Astrocyte (in vitro differentiated cells and primary cell): ENCODE results near the gene NMT1. TPM values are rescaled to one million over a fixed set of nuclear protein-coding genes. Genes with fewer than 3 reads are reported as not detected.
A peak's percentile ranks its signal among the peaks of the same experiment; 100 is the strongest.

Experiments
- DNase-seq: peaks from one replicate; pipeline ENCODE4 v3.0.0-alpha.2; 2010; ENCODE audit warnings: low read depth
- FAIRE-seq: peaks from 2 replicates; lab custom pipeline; 2011; peaks lifted over from hg19 to GRCh38; lab: Jason Lieb, UNC
- H2AFZ ChIP-seq: 2 replicates; pipeline ENCODE4 v1.6.0; 2012; ENCODE audit warnings: low read depth, low read length, inconsistent platforms
- H3K27ac ChIP-seq: 2 replicates; pipeline ENCODE4 v1.5.1; 2011; ENCODE audit warnings: low read depth, low read length, inconsistent platforms
- H3K27me3 ChIP-seq: 2 replicates; pipeline ENCODE4 v1.6.0; 2011; ENCODE audit warnings: low read length, inconsistent platforms; ENCODE audit not compliant: insufficient read depth
- H3K36me3 ChIP-seq: 2 replicates; pipeline ENCODE4 v1.5.1; 2011; ENCODE audit warnings: low read length, inconsistent platforms; ENCODE audit not compliant: insufficient read depth
- H3K4me1 ChIP-seq: 2 replicates; pipeline ENCODE4 v1.5.1; 2011; ENCODE audit warnings: low read length, inconsistent platforms; ENCODE audit not compliant: insufficient read depth
- H3K4me2 ChIP-seq: 2 replicates; pipeline ENCODE4 v1.6.0; 2012; ENCODE audit warnings: low read length, inconsistent platforms
- H3K4me3 ChIP-seq: 2 replicates; pipeline ENCODE4 v1.5.1; 2011; ENCODE audit warnings: low read depth, mild to moderate bottlenecking, low read length, inconsistent platforms; ENCODE audit not compliant: insufficient read depth
- H3K79me2 ChIP-seq: 2 replicates; pipeline ENCODE4 v1.6.0; 2012; ENCODE audit warnings: mild to moderate bottlenecking, low read length, inconsistent platforms; ENCODE audit not compliant: insufficient read depth
- H3K9ac ChIP-seq: 2 replicates; pipeline ENCODE4 v1.6.0; 2012; ENCODE audit warnings: mild to moderate bottlenecking, low read length, inconsistent platforms
- H3K9me3 ChIP-seq: 2 replicates; pipeline ENCODE4 v1.5.1; 2012; ENCODE audit warnings: low read depth, mild to moderate bottlenecking, low read length, inconsistent platforms; ENCODE audit not compliant: insufficient read depth
- H4K20me1 ChIP-seq: 2 replicates; pipeline ENCODE4 v1.6.0; 2012; ENCODE audit warnings: low read length, inconsistent platforms; ENCODE audit not compliant: insufficient read depth
- H3K27ac Mint-ChIP-seq: one replicate; pipeline ENCODE4 v1.8.0; 2021; ENCODE audit warnings: mild to moderate bottlenecking, mixed read lengths; ENCODE audit not compliant: unreplicated experiment
- H3K27me3 Mint-ChIP-seq: one replicate; pipeline ENCODE4 v1.8.0; 2021; ENCODE audit warnings: low read depth, mixed read lengths; ENCODE audit not compliant: unreplicated experiment
- H3K36me3 Mint-ChIP-seq: one replicate; pipeline ENCODE4 v1.8.0; 2021; ENCODE audit warnings: low read depth, mixed read lengths; ENCODE audit not compliant: unreplicated experiment
- H3K4me1 Mint-ChIP-seq: one replicate; pipeline ENCODE4 v1.8.0; 2021; ENCODE audit warnings: low read depth, mixed read lengths; ENCODE audit not compliant: unreplicated experiment
- H3K4me3 Mint-ChIP-seq: one replicate; pipeline ENCODE4 v1.8.0; 2021; ENCODE audit warnings: mild to moderate bottlenecking, moderate library complexity, mixed read lengths; ENCODE audit not compliant: unreplicated experiment
- H3K9me3 Mint-ChIP-seq: one replicate; pipeline ENCODE4 v1.8.0; 2021; ENCODE audit warnings: mild to moderate bottlenecking, mixed read lengths; ENCODE audit not compliant: unreplicated experiment
- CTCF ChIP-seq: IDR thresholded peaks from 2 replicates; pipeline ENCODE4 v1.5.1; 2011; ENCODE audit warnings: low read depth, mild to moderate bottlenecking, inconsistent platforms, low read length, moderate library complexity; ENCODE audit not compliant: insufficient read depth
- EZH2 ChIP-seq: IDR thresholded peaks from 2 replicates; pipeline ENCODE4 v1.6.1; 2012; ENCODE audit warnings: mild to moderate bottlenecking, low read length, inconsistent platforms; ENCODE audit not compliant: insufficient read depth
- total RNA-seq: library from RNA; stranded (reverse); gene quantifications from 2 replicates; pipeline ENCODE4 v1.2.1, GENCODE V29; 2021

The NMT1 gene
- total RNA-seq, 1 donor from 2014 or later: 114 TPM

GRCh38 chr17:45107293-45108010 lies 46.3 kb downstream of the NMT1 start:
- H2AFZ ChIP-seq: no peak overlapping the region
- H3K27ac ChIP-seq: no peak overlapping the region
- no peak overlapping the region for H3K4me3 ChIP-seq
- peak overlapping the region; percentile 3 for H3K4me3 Mint-ChIP-seq
- no peaks in the 10 kb centered on the region for H3K9me3 ChIP-seq
- no peak overlapping the region for H3K4me2 ChIP-seq
- peaks cover 23% of the 10 kb centered on the region for H3K36me3 Mint-ChIP-seq
- peaks cover 8% of the 10 kb centered on the region for H3K4me1 Mint-ChIP-seq
- no peaks in the 10 kb centered on the region for H3K79me2 ChIP-seq
- no peak overlapping the region for H3K9ac ChIP-seq
- TF ChIP-seq EZH2 (no peak), CTCF (no peak)
- H3K27ac Mint-ChIP-seq: peak overlapping the region; percentile 53
- H3K4me1 ChIP-seq: no peaks in the 10 kb centered on the region
- H3K27me3 Mint-ChIP-seq: no peaks in the 10 kb centered on the region
- no peaks in the 10 kb centered on the region for H3K27me3 ChIP-seq
- no peaks in the 10 kb centered on the region for H3K9me3 Mint-ChIP-seq
- peaks cover 43% of the 10 kb centered on the region for H4K20me1 ChIP-seq
- FAIRE-seq (no peak), DNase-seq (no peak)
- peaks cover 39% of the 10 kb centered on the region for H3K36me3 ChIP-seq

- Histone ChIP-seq H3K27me3 (no peaks in the 10 kb centered on the region), H3K4me2 (no peak overlapping the region), H4K20me1 (peaks cover 40% of the 10 kb centered on the region), H3K27ac (no peak overlapping the region), H3K36me3 (peaks cover 34% of the 10 kb centered on the region), H3K9me3 (no peaks in the 10 kb centered on the region), H3K4me1 (no peaks in the 10 kb centered on the region), H3K79me2 (no peaks in the 10 kb centered on the region), H3K4me3 (no peak overlapping the region), H3K9ac (no peak overlapping the region), H2AFZ (no peak overlapping the region)
- FAIRE-seq (no peak), DNase-seq (no peak)
- no peaks in the 10 kb centered on the region for H3K27me3 Mint-ChIP-seq
- peaks cover 18% of the 10 kb centered on the region for H3K36me3 Mint-ChIP-seq
- H3K4me3 Mint-ChIP-seq: no peak overlapping the region
- TF ChIP-seq EZH2 (no peak), CTCF (no peak)
- H3K9me3 Mint-ChIP-seq: no peaks in the 10 kb centered on the region
- H3K27ac Mint-ChIP-seq: peak overlapping the region; percentile 53
- H3K4me1 Mint-ChIP-seq: peaks cover 2% of the 10 kb centered on the region
These were observed 46.9 kb downstream of the NMT1 start for GRCh38 chr17:45108051-45108450.
